Mucosa of descending colon (tissue), 3 donors: Measurements from ENCODE around the gene ACVR2B. TPM values are rescaled to one million over a fixed set of nuclear protein-coding genes. Genes with fewer than 3 reads are reported as not detected.

Experiments
- ATAC-seq: fragments of 200-7000 bp; cut with Tn5 transposase; one replicate; pipeline ENCODE4 v1.9.1; 2020; ENCODE audit warnings: mild to moderate bottlenecking, moderate library complexity
- DNase-seq, 3 donors: peaks; one replicate each; pipeline ENCODE4 v3.0.0-alpha.2; 2020
- H3K36me3 ChIP-seq: fragments of 200-600 bp; one replicate; pipeline ENCODE4 v1.8.0; 2021; ENCODE audit warnings: low read depth, mild to moderate bottlenecking
- H3K4me1 ChIP-seq: fragments of 200-600 bp; one replicate; pipeline ENCODE4 v1.8.0; 2021; ENCODE audit warnings: low read depth, mild to moderate bottlenecking
- H3K4me3 ChIP-seq: fragments of 200-600 bp; one replicate; pipeline ENCODE4 v1.8.0; 2021; ENCODE audit warnings: mild to moderate bottlenecking
- H3K9me3 ChIP-seq: fragments of 200-600 bp; one replicate; pipeline ENCODE4 v1.8.0; 2021; ENCODE audit warnings: mild to moderate bottlenecking
- intact Hi-C, 2 donors: fragments of 100-400 bp; cut with DNase I in 1 of 2; cut with micrococcal nuclease in 1 of 2; formaldehyde crosslinking; loops; one replicate each; pipeline versions ENCODE4 v1.11.0 to v1.11.1; 2022; cut with DNase I, micrococcal nuclease
- total RNA-seq, 3 donors: library from RNA; stranded (reverse); fragmentation: NEBNext Ultra II Directional in 2 of 3; extraction: Animal tissue kit (Norgen Biotek cat#: 25700) in 2 of 3; gene quantifications; one replicate each; pipeline versions ENCODE4 v1.2.1 to v1.2.4, GENCODE V29; 2021 to 2023
- TF ChIP-seq, protein P1 (sequence below): fragments of 200-600 bp; IDR thresholded peaks from one replicate; pipeline ENCODE4 v1.8.0; 2022; ENCODE audit warnings: antibody characterized with exemption, mild to moderate bottlenecking
- donor health status: DM: no; HTN: no; CAD: no; lungs with moderate emphysema.
- donor health status: DM: no; HTN: no; CAD: no.
- donor health status: DM: no; HTN: yes; CAD: no.

Gene ACVR2B
- total RNA-seq, 3 donors from 2014 or later: 4.3 to 9.6 (median 7.8) TPM

DNA sequence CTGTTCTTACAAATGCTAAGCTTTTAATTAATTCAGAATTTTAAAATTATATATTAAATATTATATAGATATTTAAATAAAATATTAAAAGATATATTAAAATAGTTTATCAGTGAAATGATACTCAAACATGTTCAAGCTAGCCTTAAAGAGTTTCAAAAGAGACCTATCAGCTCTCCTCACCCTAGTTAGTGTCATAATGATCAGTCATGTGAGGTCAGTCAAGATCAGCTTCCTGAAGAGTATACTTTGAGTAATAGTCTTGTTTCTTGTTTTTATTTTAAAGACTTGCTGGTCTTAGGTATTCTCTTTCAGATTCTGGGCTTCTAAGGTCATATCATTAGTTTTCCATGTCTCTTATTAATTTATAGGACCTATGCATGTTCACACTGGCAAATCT lies 56.9 kb downstream of the ACVR2B start:
- DNase-seq (no peak), ATAC-seq (no peak)
- Histone ChIP-seq H3K36me3 (no peaks in the 10 kb centered on the region), H3K4me3 (no peak overlapping the region), H3K4me1 (no peaks in the 10 kb centered on the region), H3K9me3 (no peaks in the 10 kb centered on the region)
- intact Hi-C loops: no loop called here
- TF ChIP-seq, protein P1, sequence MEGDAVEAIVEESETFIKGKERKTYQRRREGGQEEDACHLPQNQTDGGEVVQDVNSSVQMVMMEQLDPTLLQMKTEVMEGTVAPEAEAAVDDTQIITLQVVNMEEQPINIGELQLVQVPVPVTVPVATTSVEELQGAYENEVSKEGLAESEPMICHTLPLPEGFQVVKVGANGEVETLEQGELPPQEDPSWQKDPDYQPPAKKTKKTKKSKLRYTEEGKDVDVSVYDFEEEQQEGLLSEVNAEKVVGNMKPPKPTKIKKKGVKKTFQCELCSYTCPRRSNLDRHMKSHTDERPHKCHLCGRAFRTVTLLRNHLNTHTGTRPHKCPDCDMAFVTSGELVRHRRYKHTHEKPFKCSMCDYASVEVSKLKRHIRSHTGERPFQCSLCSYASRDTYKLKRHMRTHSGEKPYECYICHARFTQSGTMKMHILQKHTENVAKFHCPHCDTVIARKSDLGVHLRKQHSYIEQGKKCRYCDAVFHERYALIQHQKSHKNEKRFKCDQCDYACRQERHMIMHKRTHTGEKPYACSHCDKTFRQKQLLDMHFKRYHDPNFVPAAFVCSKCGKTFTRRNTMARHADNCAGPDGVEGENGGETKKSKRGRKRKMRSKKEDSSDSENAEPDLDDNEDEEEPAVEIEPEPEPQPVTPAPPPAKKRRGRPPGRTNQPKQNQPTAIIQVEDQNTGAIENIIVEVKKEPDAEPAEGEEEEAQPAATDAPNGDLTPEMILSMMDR: no peak

DNA sequence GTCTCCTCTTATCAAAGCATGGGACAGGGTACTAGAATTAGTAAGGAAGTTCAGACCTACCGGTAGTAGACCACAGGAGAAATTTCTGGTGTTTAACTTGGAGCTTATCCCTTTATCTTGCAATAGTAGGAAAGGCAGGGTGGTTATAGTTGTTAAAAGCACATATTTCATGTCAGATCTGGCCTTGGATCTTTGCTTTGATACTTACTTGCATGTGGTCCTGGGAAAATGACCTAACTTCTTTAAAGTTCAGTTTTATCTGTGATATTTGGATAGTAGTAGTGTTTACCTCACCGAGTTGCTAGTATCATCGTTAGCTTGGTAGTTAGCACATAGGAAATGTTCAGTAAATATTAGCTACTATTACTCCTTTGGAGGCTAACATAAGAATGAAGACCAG lies 57.9 kb downstream of the ACVR2B start:
- Histone ChIP-seq H3K36me3 (no peaks in the 10 kb centered on the region), H3K9me3 (no peaks in the 10 kb centered on the region), H3K4me3 (no peak overlapping the region), H3K4me1 (no peaks in the 10 kb centered on the region)
- intact Hi-C loops: no loop called here
- ATAC-seq (no peak), DNase-seq (no peak)
- TF ChIP-seq, protein P1: no peak

DNA sequence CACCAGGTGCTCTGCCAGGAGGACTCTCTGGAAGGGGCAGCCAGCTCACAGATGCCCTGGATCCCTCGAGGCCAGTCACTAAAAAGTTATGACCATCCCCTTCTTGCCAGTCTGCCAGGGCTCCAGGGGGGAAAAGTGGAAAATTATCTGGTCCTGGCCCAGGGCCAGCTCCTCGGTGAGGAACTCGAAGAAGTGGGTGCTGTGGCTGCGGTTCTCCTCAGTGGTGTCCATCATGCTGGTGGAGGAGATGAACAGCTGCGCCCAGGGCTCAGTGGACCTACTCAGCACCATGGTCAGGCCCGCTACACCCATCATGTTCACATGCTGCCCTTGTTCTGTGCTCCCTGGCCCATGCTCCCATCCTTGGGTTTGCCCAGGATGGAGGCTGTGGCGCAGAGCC lies 61.7 kb downstream of the ACVR2B start:
- no peak for DNase-seq
- Histone ChIP-seq H3K9me3 (no peaks in the 10 kb centered on the region), H3K4me1 (no peaks in the 10 kb centered on the region), H3K4me3 (no peak overlapping the region), H3K36me3 (no peaks in the 10 kb centered on the region)
- TF ChIP-seq, protein P1: no peak
- intact Hi-C loops: no loop called here
- no peak for ATAC-seq

DNA sequence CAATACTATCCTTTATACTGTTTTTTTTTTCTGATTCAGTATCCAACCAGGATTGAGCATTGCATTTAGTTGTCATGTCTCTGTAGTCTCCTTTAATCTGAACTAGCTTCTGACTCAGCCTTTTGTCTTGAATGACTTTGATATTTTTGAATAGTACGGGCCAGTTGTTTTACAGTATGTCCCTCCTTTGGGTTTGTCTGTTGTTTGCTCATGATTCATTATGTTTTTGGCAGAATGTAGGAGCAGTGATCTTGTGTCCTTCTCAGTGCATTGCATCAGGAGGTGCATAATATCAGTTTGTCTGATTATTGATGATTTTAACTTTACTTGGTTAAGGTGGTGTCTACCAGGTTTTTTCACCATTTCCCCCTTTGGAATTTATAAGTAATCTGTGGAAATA lies 63.0 kb downstream of the ACVR2B start:
- H3K9me3 ChIP-seq: no peaks in the 10 kb centered on the region
- TF ChIP-seq, protein P1: no peak
- no peak for DNase-seq
- H3K4me1 ChIP-seq: no peaks in the 10 kb centered on the region
- no peak overlapping the region for H3K4me3 ChIP-seq
- no peaks in the 10 kb centered on the region for H3K36me3 ChIP-seq
- no peak for ATAC-seq
- intact Hi-C loops: no loop called here

DNA sequence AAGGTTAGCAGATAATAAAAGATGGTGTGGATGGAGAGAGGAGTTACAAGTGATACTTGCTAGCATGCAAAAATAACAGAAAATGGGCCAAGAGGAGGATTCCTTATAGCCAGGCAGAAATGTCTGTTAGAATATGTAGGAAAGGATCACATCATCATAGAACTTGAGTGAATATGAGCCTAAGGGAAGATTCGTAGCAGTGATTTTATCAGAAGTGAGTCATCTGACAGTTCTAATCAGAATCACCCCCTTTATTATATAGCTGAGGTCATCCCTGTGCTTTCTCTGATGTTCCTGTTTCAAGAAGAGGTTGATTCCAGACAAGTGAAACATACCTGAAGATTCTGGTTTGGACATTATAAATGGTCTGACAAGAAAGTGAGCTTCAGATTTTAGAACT lies 65.3 kb downstream of the ACVR2B start:
- no peak overlapping the region for H3K4me3 ChIP-seq
- no peaks in the 10 kb centered on the region for H3K36me3 ChIP-seq
- TF ChIP-seq, protein P1: no peak
- DNase-seq (no peak), ATAC-seq (no peak)
- H3K4me1 ChIP-seq: no peaks in the 10 kb centered on the region
- no peaks in the 10 kb centered on the region for H3K9me3 ChIP-seq
- intact Hi-C loops: no loop called here

DNA sequence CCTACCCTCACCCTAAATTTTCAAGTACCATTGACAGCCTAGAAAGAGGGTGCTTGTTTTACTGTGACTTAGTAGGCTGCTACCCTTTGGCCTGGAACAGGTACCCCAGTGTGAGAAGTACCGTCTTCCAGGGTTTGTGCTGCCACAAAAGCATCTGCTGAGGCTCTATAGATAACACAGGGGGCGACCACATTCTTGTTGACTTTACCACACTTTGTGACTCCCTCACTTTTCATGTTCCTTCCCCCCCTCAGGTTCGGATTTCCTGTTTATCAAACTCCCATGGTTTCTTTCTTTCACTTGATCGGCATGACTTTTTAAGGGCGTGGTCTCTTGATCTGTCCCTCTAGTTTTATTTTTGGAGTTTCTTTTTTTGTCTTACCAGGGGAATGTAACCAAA lies 66.0 kb downstream of the ACVR2B start:
- H3K36me3 ChIP-seq: no peaks in the 10 kb centered on the region

More for the DNA sequence above, 66.0 kb downstream of the ACVR2B start:
- DNase-seq (no peak), ATAC-seq (peak; percentile 36)
- Histone ChIP-seq H3K4me3 (no peak overlapping the region), H3K4me1 (no peaks in the 10 kb centered on the region), H3K9me3 (no peaks in the 10 kb centered on the region)
- intact Hi-C loops: loop anchor here (5.0 to 10.0 kb wide), 2 partner anchors 133 to 135 kb away; no protein-coding TSS in a partner anchor
- TF ChIP-seq, protein P1: no peak
